Endothelial cell of umbilical vein (primary cell): Measurements from ENCODE around the gene SFXN2. TPM values are rescaled to one million over a fixed set of nuclear protein-coding genes. Genes with fewer than 3 reads are reported as not detected.

ENCODE experiments used
- BruUV-seq: library from RNA; stranded (reverse); fragments of 400-500 nt; replicated peaks from 2 replicates; lab custom pipeline; 2021; lab: Mats Ljungman, UMichigan
- CTCF ChIA-PET: fragments of 300-600, 350-600 bp; sonication (Branson Sonifier 250); formaldehyde crosslinking; loops from one replicate; lab custom pipeline; 2021; ENCODE audit warnings: antibody characterized with exemption, inconsistent platforms; lab: Charles Lee
- POLR2A ChIA-PET: fragments of 300-600, 350-600 bp; sonication (Branson Sonifier 250); formaldehyde crosslinking; loops from one replicate; lab custom pipeline; 2021; ENCODE audit warnings: antibody characterized with exemption, inconsistent platforms; lab: Charles Lee
- DNase-seq: peaks from one replicate; pipeline ENCODE4 v3.0.0-alpha.2; 2011; ENCODE audit warnings: low read depth, low spot score
- FAIRE-seq: peaks from 2 replicates; lab custom pipeline; 2011; peaks lifted over from hg19 to GRCh38; lab: Jason Lieb, UNC
- H2AFZ ChIP-seq: 2 replicates; pipeline ENCODE4 v1.6.0; 2012; ENCODE audit warnings: low read depth, low read length, control low read depth, inconsistent platforms
- H3K27ac ChIP-seq: 2 replicates; pipeline ENCODE4 v1.5.1; 2011; ENCODE audit warnings: low read depth, mild to moderate bottlenecking, control low read depth, low read length, moderate library complexity; ENCODE audit not compliant: insufficient read depth
- H3K27me3 ChIP-seq, 2 experiments: 2 replicates each; pipeline versions ENCODE4 v1.6.0 to v1.6.1; 2011; ENCODE audit warnings: low read length in 2 of 2, mixed read lengths in 1 of 2; ENCODE audit not compliant: control insufficient read depth in 2 of 2, insufficient read depth in 2 of 2
- H3K36me3 ChIP-seq, 2 experiments: 2 replicates in 1 of 2; 3 replicates in 1 of 2; pipeline ENCODE4 v1.5.1; 2011; ENCODE audit warnings: low read length in 2 of 2, mild to moderate bottlenecking in 1 of 2, moderate library complexity in 1 of 2; ENCODE audit not compliant: control insufficient read depth in 2 of 2, insufficient read depth in 2 of 2; ENCODE audit errors: extremely low read depth in 1 of 2
- H3K4me1 ChIP-seq: 3 replicates; pipeline ENCODE4 v1.5.1; 2011; ENCODE audit warnings: mild to moderate bottlenecking, low read length; ENCODE audit not compliant: control insufficient read depth, insufficient read depth; ENCODE audit errors: extremely low read depth
- H3K4me2 ChIP-seq: 2 replicates; pipeline ENCODE4 v1.6.1; 2011; ENCODE audit warnings: low read length, control low read depth, mixed read lengths; ENCODE audit not compliant: insufficient read depth
- H3K4me3 ChIP-seq, 3 experiments: fragments of 200-600 bp in 1 of 3; sonication (generic), shearing (Covaris generic) in 1 of 3; replicated peaks in 1 of 3; 2 replicates each; pipeline ENCODE4 v1.5.1; 2011 to 2016; ENCODE audit warnings: control low read depth in 3 of 3, low read length in 3 of 3, mild to moderate bottlenecking in 2 of 3, inconsistent platforms in 1 of 3, low read depth in 1 of 3, moderate library complexity in 1 of 3; ENCODE audit not compliant: insufficient read depth in 1 of 3
- H3K79me2 ChIP-seq: 2 replicates; pipeline ENCODE4 v1.6.0; 2012; ENCODE audit warnings: low read length, inconsistent platforms; ENCODE audit not compliant: control insufficient read depth, insufficient read depth
- H3K9ac ChIP-seq: replicated peaks from 2 replicates; pipeline ENCODE3; 2011; ENCODE audit warnings: low read length, control low read depth; ENCODE audit not compliant: insufficient read depth; ENCODE audit errors: extremely low read depth
- H3K9me1 ChIP-seq: replicated peaks from 3 replicates; pipeline ENCODE4 v1.6.0; 2011; ENCODE audit warnings: mild to moderate bottlenecking, low read length; ENCODE audit not compliant: control insufficient read depth, insufficient read depth; ENCODE audit errors: extremely low read depth
- H3K9me3 ChIP-seq: replicated peaks from 2 replicates; pipeline ENCODE4 v1.5.1; 2012; ENCODE audit warnings: low read length, inconsistent platforms; ENCODE audit not compliant: control insufficient read depth, insufficient read depth
- H4K20me1 ChIP-seq: replicated peaks from 2 replicates; pipeline ENCODE3; 2011; ENCODE audit warnings: mild to moderate bottlenecking, low read length; ENCODE audit not compliant: control insufficient read depth, insufficient read depth; ENCODE audit errors: extremely low read depth
- EZH2 ChIP-seq: IDR thresholded peaks from 2 replicates; pipeline ENCODE4 v1.6.1; 2012; ENCODE audit warnings: borderline replicate concordance, low read depth, mild to moderate bottlenecking, moderate library complexity, low read length, inconsistent platforms; ENCODE audit not compliant: severe bottlenecking
- FOS ChIP-seq: IDR thresholded peaks from 2 replicates; pipeline ENCODE4 v1.6.1; 2011; ENCODE audit warnings: mild to moderate bottlenecking, low read length, moderate library complexity, borderline replicate concordance; ENCODE audit not compliant: insufficient read depth
- GATA2 ChIP-seq: IDR thresholded peaks from 2 replicates; pipeline ENCODE4 v1.7.0; 2011; ENCODE audit warnings: low read depth, mild to moderate bottlenecking, moderate library complexity, mixed read lengths, low read length; ENCODE audit not compliant: insufficient read length, insufficient read depth
- JUN ChIP-seq: IDR thresholded peaks from 2 replicates; pipeline ENCODE4 v1.6.1; 2011; ENCODE audit warnings: borderline replicate concordance, low read depth; ENCODE audit not compliant: insufficient read length, insufficient read depth
- MYC ChIP-seq: IDR thresholded peaks from one replicate; pipeline ENCODE4 v1.6.1; 2011; ENCODE audit warnings: mild to moderate bottlenecking, low read depth, low read length
- POLR2A ChIP-seq: IDR thresholded peaks from 2 replicates; pipeline ENCODE4 v1.6.1; 2012; ENCODE audit warnings: low read depth, mild to moderate bottlenecking, control low read depth, low read length
- POLR2AphosphoS5 ChIP-seq: IDR thresholded peaks from 2 replicates; pipeline ENCODE4 v1.6.1; 2012; ENCODE audit warnings: low read depth, mild to moderate bottlenecking, control low read depth, low read length, moderate library complexity; ENCODE audit not compliant: insufficient read depth
- dilution Hi-C: fragments of 300-500 bp; cut with MboI; formaldehyde crosslinking; loops from one replicate; pipeline ENCODE4 v1.15.0; 2019; ENCODE audit warnings: low sequenced_read_pairs; ENCODE audit not compliant: extremely low pct_ligation_motif_present
- intact Hi-C: fragments of 100-400 bp; cut with micrococcal nuclease; formaldehyde crosslinking; loops from one replicate; pipeline ENCODE4 v1.10.0; 2022
- polyA plus RNA-seq, 4 experiments: library from polyadenylated mRNA; depleted of rRNA in 3 of 4; stranded (reverse) in 3 of 4; unstranded in 1 of 4; fragments of >200 nt; gene quantifications; 2 replicates each; pipeline versions ENCODE4 v1.2.1 to v1.2.3, GENCODE V29; 2011 to 2012; ENCODE audit warnings: missing spikeins in 1 of 4
- total RNA-seq: library from RNA; stranded (reverse); gene quantifications from 2 replicates; pipeline ENCODE4 v1.2.3, GENCODE V29; 2021
- TF ChIP-seq, protein P1 (sequence below): IDR thresholded peaks from 2 replicates; pipeline ENCODE4 v1.6.1; 2011; ENCODE audit not compliant: insufficient read depth, insufficient read length
- TF ChIP-seq, protein P2 (sequence below), 2 donors: IDR thresholded peaks; 1 replicate in 1 of 2; 2 replicates in 1 of 2; pipeline ENCODE4 v1.5.1; 2011; ENCODE audit warnings: low read length in 2 of 2, mild to moderate bottlenecking in 2 of 2, moderate library complexity in 2 of 2, control low read depth in 1 of 2, inconsistent platforms in 1 of 2, low read depth in 1 of 2; ENCODE audit not compliant: insufficient read depth in 1 of 2; ENCODE audit errors: extremely low read depth in 1 of 2

SFXN2 gene
- total and polyA plus RNA-seq, 2 donors (not counting 3 experiments of a cell fraction or from before 2014, with no cell fraction given) = 9.8 to 17.0 TPM

DNA sequence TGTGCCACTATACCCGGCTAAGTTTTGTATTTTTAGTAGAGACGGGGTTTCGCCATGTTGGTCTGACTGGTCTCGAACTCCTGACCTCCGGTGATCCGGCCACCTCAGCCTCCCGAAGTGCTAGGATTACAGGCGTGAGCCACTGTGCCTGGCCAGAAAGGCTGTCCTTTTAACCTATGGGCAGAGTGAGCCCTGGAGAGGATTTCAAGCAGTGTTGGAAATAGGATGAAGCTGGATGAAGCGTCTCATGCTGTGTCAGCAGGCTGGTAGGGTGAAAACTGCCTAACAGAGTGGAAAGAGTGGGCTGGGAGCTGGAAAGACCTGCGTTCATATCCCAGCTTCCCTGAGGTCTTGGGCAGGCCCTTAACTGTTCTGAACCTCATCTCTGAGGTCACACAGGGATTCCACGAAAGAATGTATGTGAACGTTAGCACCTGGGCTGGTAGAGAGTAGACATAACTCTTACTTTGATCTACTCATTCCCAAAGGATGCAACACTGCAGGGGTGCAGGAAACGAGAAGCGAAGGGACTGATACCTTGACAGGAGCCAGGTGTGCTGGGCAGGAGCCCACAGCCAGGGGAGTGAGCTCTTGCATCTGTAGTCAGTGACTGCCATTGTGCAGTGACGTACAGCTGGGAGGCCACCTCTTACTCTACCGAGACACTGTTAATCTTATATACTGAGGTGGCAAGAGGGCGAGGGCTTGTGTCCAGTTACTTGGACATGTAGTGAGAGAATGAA lies 63.4 kb downstream of the SFXN2 start:
- intact Hi-C loops = loop anchor here (1.0 to 5.0 kb wide), 3 partner anchors 25 to 77 kb away; partner anchors contain the start of genes BORCS7 and WBP1L
- H2AFZ ChIP-seq = no peak overlapping the region
- H3K36me3 ChIP-seq = peaks cover 0 to 2% of the 10 kb centered on the region in 2 experiments
- H4K20me1 ChIP-seq = no peaks in the 10 kb centered on the region
- no peaks in the 10 kb centered on the region for H3K9me3 ChIP-seq
- BruUV-seq = no TSS peak
- peaks cover 76% of the 10 kb centered on the region for H3K4me1 ChIP-seq
- H3K4me3 ChIP-seq = peak overlapping the region in 1 of 3 experiments; percentile 1
- peaks cover 23% of the 10 kb centered on the region for H3K79me2 ChIP-seq
- FAIRE-seq (no peak), DNase-seq (no peak)
- peak overlapping the region; percentile 99 for H3K9ac ChIP-seq
- H3K4me2 ChIP-seq = no peak overlapping the region
- dilution Hi-C loops = no loop called here
- CTCF ChIA-PET = interaction anchor here (0.9 to 3.9 kb wide), 11 partner anchors 10 to 124 kb away, joined by 3 to 44 read pairs (median 7); partner anchors contain the start of genes CYP17A1 and WBP1L
- TF ChIP-seq JUN (no peak), GATA2 (no peak), POLR2AphosphoS5 (no peak), EZH2 (no peak), POLR2A (no peak), FOS (no peak), MYC (no peak)
- TF ChIP-seq, protein P1, sequence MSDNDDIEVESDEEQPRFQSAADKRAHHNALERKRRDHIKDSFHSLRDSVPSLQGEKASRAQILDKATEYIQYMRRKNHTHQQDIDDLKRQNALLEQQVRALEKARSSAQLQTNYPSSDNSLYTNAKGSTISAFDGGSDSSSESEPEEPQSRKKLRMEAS = no peak
- TF ChIP-seq, protein P2, sequence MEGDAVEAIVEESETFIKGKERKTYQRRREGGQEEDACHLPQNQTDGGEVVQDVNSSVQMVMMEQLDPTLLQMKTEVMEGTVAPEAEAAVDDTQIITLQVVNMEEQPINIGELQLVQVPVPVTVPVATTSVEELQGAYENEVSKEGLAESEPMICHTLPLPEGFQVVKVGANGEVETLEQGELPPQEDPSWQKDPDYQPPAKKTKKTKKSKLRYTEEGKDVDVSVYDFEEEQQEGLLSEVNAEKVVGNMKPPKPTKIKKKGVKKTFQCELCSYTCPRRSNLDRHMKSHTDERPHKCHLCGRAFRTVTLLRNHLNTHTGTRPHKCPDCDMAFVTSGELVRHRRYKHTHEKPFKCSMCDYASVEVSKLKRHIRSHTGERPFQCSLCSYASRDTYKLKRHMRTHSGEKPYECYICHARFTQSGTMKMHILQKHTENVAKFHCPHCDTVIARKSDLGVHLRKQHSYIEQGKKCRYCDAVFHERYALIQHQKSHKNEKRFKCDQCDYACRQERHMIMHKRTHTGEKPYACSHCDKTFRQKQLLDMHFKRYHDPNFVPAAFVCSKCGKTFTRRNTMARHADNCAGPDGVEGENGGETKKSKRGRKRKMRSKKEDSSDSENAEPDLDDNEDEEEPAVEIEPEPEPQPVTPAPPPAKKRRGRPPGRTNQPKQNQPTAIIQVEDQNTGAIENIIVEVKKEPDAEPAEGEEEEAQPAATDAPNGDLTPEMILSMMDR (IDR thresholded peaks at IDR 0.05; ENCODE audit: extremely low read depth in 1 of 2, insufficient read depth in 1 of 2, low read depth in 1 of 2, low read length in 2 of 2) = no peak
- peak overlapping the region; percentile 98 for H3K27ac ChIP-seq
- POLR2A ChIA-PET = interaction anchor here (0.8 to 1.4 kb wide), 3 partner anchors 11 to 38 kb away, joined by 5 to 8 read pairs (median 8); no protein-coding TSS in a partner anchor
- H3K9me1 ChIP-seq = no peaks in the 10 kb centered on the region
- H3K27me3 ChIP-seq = no peaks in the 10 kb centered on the region
